Embryonic facial prominence (tissue), 1 donor: ENCODE measurements around the gene NMD3.
"Not testable (repeated sequence)": the region's sequence is repeated elsewhere in the genome, so short reads cannot be mapped to it uniquely, and the experiment has no call there.

ENCODE experiments used
- DNase-seq: peaks from one replicate; pipeline ENCODE4 v3.0.0-alpha.2; 2016; ENCODE audit errors: extremely low spot score

The NMD3 gene

DNA sequence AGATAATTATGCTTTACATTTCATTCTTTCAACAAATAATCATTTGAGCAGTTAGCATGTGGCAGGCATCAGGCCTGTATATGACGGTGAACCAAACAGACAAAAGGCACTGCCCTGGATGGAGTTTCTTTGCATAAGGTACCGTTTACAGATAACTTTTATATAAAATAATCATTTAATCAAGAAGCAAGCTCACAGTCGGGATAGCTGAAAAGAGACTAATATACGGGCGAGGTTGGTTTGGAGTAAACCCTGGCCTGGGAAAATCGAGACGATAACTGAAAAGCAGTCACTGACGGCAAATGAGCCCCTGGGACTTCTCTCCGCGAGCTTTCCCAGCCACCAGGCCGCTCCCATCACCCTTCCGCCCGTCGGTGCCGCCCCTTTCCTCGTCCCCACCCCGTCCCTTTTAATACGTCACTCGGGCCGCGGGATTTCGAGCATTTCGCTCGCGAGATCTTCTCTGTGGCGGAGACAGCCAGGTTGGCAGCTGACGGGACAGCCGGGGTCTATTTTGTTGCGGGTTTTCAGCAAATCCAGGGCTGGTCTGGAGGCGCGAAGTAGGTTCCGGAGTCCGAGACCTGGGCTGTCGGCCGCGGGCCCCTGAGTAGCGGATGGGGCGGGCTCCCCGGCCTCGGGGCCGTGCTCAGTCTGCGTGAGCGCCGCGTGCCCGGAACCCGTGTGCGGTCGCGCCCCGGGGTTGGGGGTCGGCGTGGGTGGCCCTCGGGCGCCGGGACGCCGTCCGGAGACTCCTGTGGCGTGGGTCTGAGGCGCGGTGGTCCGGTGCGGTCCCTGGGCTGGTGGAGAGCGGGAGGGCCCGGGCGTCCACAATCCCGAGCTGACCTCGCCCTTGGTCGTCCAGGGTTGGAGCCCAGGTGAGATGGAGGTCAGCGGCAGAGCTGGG lies at the start of gene NMD3:
NMD3 (plus strand) TSS at position 462 of the 904 bp plus-strand sequence. CDS start 703 bp downstream, outside the sequence.
- DNase-seq, result peak; percentile 86

DNA sequence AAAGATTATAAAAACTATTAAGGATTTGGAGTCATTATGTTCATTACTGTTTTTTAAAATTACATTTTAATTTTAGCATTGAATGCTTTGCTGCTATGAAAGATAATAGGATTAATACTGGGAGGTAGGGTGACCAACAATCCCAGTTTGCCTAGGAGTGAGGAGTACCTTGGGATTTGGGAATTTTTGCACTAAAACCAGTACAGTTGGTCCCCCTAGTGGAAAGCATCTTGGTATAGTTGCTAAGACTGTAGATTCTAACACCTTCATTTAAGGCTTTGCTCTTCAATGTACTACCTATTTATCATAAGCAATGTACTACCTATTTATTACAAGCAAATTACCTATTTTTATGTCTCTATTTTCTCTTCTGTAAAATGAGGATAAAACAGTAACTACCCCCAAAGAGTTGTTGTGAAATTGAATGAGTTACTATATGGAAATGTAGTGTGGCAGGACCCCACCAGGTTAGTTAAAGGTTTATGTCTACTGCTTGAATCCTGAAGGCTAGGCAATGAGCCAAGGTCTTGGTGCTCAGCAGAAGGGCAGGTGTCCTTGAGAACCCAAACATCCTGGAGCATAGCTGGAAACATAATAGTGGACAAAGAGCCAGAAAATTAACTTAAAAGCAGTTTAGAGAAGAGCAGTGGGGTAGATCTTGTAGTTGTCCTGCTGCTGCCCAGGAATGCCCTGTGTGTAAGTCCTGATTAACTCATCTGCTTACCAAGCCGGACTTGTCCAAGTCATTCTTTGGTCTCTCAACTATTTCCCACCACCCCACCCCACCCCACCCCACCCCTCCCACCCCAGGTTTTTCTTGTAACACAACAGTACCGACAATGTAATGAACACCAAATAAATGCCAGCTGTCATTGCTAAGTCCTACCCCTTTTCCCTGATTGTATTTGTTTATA lies 49.2 kb upstream of the NMD3 start:
- no peak for DNase-seq

DNA sequence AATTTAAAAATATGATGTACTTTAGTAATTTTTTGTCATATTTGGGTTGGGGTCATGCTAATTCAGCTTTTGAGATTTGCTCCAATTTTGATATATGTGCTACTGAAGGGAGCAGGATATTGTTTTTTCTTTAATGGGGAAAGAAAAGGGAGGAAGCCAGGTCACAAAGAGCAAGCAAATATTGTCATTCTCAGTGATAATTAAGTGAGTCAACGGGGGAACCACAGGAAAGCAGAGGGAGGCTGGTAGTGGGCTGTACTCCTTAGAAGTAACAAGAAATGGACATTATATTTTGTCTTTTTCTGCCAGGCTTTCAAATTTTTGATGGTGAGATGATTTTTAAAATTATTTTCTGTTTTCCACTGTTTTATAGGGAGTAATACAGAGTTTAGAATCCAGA lies 45.6 kb upstream of the NMD3 start:
- DNase-seq, result no peak

DNA sequence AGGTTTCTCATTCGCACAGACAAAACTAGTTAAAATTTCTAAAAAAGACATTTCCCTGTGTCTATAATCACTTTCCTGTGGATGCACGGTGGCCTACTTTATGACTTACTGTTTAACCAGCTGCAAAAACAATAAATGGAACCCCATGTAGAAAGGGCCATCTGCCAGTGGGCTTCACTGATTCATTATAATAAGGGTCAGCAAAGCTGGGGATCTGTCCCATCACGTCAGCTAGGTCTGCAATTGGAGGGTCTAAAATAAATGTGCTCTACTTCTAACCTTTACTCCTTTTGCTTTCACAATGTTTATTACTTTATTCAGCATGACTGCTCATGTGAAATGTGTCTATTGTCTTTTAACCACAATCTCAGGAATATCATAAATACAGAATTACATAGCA lies 43.1 kb upstream of the NMD3 start:
- DNase-seq, result no peak

DNA sequence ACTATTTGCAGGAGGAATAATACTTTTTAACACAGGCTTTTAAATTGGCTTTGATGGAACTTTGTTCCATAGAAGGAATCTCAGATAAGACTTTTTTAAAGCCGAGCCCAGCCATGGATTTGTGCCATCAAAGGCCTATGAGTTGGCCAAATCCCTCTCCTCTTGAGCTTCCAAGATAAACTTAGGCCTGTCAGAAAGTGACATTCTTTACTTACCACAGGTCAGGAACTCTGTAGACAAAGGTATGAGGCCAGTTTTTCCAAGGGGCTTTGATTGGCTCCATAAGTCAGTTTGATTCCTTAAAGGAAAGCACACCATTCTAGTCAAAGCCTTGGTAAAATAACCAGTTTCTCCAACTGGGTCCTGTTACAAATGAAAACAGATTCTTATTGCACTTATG lies 39.7 kb upstream of the NMD3 start:
- DNase-seq, result not testable (repeated sequence)

DNA sequence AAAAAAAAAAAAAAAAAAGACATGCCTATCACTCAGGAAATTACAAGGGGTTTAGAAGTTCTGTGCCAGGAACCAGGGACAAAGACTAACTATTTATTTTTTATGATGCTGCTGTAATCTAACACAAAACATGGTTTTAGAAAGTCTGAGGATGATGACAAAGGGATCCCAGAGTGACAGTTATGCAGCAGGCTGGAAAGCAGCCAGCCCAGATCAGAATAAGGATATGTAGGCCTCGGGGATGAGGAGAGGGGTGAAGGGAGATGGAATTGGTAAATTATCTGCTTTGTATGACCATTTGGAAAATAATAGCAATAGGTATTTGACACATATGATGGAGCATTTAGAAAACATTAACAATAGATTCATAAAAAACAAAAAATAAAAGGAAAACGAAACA lies 34.1 kb upstream of the NMD3 start:
- DNase-seq, result no peak

DNA sequence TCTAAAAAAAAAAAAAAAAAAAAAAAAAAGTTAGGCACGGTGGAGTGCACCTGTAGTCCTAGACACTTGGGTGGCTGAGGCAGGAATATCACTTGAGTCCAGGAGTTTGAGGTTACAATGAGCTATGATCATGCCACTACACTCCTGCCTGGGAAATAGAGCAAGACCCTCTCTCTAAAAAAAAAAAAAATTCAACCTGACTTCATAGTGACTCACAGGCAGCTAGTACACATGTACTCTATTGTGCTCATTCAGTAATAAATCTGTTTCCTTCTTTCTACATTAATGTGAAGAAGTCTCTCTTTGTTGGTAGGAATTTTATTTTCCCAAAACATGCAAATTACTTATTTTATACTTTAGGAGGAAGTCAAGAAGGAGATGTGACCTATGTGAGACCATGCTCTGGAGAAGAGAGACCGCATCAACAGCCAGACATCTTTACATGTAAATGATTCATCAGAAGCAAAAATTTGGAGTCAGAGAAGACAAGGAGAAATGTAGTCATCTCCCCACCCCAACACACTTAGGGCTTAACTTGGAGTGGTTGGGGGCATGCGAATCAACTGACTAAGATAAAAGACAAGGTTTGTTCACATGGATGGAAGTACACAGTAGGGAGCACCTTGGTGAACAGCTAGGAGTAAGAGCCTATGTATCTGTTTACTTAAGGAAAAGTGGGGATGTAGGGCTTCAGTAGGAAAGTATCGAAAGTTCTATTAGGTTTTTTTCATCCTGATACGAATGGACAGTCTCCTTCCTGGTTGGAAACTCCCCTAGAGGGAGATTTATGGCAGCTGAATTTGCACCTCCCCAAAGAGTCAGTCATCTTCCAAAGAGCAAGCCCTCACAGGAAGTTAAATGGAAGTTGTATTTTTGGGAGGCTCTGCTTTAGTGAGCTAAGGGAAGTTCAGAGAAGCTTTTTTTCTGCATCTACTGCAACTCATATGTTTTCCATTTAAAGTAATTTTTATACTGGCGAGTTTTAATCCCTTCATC lies 23.0 kb upstream of the NMD3 start:
- DNase-seq, result no peak

DNA sequence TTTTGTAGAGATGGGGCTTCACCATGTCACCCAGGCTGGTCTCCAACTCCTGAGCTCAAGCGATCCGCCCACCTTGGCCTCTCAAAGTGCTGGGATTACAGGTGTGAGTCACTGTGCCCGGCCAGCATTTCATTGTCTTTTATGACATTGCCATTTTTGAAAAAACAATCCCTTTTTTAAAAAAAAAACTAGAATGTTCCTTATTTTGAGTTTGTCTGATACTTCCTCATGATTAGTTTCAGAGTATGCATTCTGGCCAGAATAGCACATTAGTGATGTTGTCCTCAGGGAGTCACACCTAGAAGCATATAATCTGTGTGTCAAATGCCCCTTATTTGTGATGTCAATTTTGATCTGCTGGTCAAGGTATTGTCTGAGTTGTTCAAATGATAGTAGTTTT lies 21.2 kb upstream of the NMD3 start:
- no peak for DNase-seq

DNA sequence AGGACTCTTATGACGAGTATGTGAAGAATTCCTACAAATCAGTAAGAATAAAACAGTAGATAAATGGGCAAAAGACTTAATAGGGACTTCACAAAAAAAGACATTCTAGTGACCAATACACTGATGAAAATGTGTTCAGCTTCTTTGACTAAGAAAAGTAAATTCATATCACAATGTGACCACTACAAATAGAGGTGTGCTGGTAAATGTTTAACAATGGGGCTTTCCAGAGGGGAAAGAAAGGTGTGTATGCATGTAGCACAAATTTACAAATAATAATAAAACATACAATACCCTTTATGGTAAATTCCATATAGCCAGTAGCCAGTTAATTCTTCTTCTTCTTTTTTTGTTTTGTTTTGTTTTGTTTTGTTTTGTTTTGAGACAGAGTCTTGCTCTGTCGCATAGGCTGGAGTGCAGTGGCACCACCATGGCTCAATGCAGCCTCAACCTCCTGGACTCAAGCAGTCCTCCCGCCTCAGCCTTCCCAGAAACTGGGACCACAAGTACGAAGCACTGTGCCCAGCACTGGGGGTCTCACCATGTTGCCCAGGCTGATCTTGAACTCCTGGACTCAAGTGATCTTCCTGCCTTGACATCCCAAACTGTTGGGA lies 17.5 kb upstream of the NMD3 start:
- DNase-seq, result no peak

DNA sequence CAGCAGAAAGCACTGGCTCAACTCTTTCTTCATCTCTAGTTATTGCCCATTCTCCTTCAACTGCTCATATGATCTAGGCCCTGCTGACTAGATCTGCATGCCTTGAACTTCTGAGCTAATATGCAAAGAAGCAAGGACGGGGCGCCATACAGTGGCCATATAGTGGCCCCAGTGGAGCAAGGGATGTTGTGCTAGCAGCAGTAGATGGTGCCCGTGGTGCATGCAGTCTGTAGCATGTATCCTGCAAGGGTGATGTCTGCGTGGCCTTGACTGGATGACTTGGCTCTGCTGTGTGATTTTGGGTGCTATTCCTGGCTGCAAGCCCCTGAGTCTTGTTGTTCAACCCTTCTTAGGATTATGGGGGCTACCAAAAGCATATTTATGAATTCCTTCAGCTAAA lies 12.2 kb upstream of the NMD3 start:
- no peak for DNase-seq

DNA sequence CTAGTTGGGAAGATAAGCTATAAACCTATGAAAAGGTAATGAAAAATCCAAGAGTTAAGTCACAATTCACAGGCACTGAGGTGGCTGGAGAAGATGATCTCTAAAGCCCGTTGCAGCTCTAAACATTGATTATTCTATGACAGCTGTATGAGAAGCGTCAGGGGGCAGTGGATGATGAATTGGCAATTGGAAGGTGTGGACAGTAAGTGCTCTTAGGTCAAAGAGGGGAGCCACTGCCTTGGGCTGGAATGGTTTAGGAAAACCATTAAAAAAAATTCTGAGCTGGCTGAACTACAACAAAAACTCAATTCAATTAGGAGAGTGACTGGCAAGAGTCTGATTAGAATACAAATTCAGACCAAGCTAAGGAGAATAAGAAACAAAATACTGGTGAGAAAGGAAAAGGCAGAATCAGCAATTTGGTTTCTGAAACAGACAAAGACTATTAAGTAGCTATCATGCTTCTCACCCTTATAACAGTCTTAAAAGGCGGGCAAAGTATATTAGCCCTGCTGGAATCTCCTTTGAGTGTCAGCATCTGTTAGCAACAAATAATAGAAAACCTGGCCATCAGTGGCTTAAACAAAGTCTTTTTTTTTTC lies 8.8 kb upstream of the NMD3 start:
- DNase-seq, result no peak

DNA sequence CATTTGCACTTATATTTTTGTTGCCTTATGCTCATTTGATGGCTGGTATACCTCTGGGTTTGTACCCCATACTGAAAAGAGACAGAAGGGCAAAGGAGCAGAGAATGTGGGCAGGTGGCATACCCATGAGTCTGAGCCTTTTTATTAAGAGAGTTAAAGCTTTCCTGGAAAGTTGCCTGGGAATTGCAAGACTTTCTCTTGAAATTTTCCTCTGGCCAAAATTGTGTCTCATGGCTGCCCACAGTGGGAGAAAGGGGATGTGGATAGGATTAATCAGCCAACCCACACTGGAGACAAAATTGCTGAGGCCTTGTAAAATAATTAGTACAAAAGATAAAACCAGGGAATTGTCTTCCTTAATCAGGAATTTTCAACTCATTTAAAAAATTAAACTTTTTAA lies 8.2 kb upstream of the NMD3 start:
- no peak for DNase-seq

DNA sequence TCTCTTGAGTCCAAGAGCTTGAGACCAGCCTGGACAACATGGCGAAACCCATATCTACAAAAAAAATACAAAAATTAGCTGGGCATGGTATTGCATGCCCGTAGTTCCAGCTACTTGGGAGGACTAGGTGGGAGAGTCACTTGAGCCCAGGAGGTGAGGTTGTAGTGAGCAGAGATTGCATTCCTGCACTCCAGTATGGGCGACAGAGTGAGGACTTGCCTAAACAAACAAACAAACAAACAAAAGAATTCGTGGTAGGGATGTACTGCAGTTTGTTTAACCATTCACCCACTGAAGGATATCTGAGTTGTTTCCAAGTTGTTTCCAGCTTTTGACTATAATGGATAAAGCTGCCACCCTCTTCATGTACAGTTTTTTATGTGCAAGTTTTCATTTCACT lies 7.5 kb upstream of the NMD3 start:
- no peak for DNase-seq

DNA sequence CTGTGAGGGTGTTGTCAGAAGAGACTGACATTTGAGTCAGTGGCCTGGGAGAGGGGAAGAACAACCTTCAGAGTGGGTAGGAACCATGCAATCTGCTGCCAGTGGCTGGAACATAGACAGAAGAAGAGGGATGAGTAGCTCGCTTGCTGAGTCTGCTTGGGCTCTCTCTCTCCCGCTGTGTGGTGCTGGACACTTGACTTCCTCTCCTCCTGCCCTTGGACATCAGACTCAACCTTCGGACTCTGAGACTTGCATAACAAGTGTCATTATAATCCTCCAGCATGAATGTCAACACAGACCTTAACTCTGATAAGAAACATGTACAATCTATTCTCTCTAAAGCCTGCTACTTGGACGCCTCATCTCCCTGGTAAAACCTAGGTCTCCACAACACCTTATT lies 5.9 kb upstream of the NMD3 start:
- no peak for DNase-seq

DNA sequence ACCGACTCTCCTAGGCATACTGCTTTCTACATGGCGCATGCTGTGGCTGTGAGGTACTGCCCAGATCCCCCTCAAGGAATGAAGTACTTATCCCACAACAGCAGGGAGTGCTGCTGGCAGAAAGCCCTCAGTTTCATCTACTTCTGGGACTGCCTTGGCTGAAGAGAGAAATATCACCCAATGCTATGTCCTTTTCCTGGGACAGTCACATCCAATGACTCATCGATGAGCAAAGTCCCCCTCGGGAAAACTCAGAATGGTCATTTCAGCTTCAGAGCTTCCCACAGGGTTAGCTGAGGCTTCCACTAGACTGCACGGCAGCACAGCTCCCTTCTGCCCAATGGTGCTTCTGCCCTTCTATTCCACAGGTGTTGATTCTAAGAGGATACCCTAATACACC lies 3.6 kb upstream of the NMD3 start:
- no peak for DNase-seq

DNA sequence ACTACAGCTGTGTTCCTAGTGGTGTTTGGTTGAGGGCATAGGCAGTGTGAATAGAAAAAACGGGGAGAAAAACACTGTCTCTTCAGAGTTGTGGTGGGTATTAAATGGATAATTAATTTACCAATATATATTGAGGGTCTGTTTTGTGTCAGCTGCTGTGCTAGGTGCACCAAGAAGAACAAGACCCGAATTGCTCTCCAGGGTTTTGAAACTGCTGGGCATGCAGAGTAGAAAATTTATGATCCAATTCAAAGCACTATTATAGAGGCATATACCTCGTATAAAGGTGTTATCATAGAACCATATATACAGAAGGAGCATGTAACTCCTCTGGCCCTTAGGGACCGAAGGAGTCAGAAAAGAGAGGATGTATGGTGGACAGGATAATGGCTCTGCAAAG lies 1.6 kb upstream of the NMD3 start:
- DNase-seq, result no peak

DNA sequence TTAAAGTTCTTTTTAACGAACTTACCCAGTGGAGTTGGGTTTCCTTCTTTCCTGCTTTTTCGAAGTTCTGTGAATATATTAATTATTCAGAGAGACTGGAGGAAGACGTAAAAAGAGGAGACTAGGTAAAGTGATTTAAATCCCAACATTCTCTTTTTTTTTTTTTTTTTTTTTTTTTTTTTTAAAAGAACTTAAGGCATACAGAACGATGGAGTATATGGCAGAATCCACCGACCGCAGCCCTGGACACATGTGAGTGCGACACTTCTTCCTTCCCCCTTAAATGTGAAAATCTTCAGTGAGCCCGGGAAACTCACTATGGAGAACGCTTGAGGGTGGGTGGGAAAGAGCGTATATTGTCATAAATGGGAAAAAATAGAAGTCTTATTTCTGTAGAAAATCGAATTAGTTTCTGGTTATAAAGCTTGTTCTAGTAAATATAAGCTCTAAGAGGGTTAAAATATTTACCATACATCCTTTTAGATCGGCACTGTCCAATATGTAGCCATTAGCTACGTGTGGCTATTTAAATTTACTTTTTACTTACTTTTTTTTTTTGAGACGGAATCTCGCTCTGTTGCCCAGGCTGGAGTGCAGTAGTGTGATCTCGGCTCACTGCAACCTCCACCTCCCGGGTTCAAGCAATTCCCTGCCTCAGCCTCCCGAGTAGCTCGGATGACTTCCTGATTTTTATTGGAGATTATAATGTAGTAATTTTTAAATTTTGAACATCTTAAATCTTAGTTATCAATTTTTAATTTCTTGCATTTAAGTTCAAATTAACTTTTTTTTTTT lies 892 bp downstream of the NMD3 start:
- peak; percentile 23 for DNase-seq

DNA sequence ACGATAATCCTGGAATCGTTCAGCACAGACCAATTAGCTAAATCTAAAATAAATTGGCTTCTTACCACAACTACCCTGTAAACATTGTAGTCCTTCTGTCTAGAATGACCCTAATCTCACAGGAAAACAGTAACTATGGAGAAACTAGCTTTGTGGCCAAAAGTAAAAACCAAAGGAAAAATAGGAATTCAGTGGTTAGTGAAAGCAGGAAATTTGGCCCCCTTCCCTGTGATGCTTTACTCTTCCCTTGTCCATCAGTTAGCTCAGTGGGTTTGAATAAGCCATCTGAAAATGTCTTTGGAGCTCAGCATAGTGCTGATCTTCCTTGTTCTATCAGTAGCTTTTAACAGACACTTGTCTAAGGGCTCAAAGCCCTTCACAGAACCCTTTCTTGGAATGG lies 1.6 kb downstream of the NMD3 start:
- DNase-seq, result no peak

DNA sequence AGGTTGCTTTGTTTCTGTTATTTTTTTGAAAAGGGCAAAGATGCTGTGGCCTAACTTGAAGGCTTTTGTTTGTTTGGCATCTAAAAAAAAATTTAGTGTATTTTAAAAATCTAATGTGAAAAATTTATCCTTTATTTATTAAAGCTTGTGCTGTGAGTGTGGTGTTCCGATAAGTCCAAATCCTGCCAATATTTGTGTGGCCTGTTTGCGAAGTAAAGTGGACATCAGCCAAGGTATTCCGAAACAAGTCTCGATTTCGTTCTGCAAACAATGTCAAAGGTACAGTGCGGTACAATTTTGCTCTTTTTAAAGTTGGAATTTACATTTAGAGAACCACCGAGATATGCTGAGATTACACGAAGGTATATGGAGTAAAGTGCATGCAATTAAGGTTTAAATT lies 3.7 kb downstream of the NMD3 start:
- no peak for DNase-seq

DNA sequence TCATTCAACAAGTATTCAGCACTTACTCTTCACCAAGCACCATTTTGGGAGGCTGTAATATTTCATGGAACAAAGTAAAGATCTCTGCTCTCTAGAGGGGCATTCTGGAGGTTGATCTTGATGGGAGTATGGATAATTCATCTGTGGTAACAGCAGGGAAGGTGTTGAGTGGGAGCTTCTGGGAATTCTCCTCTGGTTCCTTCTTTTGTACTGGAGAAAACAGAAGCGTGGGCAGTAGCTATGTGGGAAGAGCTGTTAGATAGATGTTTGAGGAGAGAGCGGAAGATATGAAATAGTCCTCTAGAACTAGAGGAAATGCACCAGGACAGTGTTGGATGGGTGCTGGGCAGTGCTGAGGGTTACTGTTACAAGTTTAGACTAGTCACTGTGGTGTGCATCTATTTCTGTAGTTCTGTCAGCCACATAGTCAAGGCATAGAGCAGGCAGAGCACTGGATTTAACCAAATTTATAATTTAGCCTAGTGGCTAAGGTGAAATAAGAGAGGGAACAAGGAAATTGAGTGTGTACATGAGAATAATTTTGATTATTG lies 9.6 kb downstream of the NMD3 start:
- DNase-seq, result no peak
